Measurements from ENCODE around the gene PRDM16.
A peak's percentile ranks its signal among the peaks of the same experiment; 100 is the strongest.

Gene PRDM16

DNA sequence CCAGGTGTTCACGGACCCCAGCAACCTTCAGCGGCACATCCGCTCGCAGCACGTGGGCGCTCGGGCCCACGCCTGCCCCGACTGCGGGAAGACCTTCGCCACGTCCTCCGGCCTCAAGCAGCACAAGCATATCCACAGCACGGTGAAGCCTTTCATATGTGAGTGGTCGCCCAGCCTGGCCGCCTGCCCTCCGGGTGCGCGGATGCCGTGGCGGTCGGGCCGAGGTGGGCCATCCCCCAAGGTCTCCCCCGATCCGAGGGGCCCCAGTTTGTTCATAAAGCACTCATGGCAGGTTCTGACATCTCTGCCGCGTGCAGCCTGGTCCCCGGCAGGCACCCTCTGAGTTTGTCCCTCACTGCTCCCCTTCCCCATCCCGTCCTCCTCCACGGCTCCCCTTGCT is 336.5 kb downstream of the PRDM16 start (continued):
- TF ChIP-seq, protein P1, sequence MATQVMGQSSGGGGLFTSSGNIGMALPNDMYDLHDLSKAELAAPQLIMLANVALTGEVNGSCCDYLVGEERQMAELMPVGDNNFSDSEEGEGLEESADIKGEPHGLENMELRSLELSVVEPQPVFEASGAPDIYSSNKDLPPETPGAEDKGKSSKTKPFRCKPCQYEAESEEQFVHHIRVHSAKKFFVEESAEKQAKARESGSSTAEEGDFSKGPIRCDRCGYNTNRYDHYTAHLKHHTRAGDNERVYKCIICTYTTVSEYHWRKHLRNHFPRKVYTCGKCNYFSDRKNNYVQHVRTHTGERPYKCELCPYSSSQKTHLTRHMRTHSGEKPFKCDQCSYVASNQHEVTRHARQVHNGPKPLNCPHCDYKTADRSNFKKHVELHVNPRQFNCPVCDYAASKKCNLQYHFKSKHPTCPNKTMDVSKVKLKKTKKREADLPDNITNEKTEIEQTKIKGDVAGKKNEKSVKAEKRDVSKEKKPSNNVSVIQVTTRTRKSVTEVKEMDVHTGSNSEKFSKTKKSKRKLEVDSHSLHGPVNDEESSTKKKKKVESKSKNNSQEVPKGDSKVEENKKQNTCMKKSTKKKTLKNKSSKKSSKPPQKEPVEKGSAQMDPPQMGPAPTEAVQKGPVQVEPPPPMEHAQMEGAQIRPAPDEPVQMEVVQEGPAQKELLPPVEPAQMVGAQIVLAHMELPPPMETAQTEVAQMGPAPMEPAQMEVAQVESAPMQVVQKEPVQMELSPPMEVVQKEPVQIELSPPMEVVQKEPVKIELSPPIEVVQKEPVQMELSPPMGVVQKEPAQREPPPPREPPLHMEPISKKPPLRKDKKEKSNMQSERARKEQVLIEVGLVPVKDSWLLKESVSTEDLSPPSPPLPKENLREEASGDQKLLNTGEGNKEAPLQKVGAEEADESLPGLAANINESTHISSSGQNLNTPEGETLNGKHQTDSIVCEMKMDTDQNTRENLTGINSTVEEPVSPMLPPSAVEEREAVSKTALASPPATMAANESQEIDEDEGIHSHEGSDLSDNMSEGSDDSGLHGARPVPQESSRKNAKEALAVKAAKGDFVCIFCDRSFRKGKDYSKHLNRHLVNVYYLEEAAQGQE (tag by site-specific recombination; IDR thresholded peaks at IDR 0.05): no peak
- no peak for TF ChIP-seq ZNF639 (tag by site-specific recombination; IDR thresholded peaks at IDR 0.05)
- TF ChIP-seq, protein P2, sequence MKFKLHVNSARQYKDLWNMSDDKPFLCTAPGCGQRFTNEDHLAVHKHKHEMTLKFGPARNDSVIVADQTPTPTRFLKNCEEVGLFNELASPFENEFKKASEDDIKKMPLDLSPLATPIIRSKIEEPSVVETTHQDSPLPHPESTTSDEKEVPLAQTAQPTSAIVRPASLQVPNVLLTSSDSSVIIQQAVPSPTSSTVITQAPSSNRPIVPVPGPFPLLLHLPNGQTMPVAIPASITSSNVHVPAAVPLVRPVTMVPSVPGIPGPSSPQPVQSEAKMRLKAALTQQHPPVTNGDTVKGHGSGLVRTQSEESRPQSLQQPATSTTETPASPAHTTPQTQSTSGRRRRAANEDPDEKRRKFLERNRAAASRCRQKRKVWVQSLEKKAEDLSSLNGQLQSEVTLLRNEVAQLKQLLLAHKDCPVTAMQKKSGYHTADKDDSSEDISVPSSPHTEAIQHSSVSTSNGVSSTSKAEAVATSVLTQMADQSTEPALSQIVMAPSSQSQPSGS (tag by site-specific recombination; IDR thresholded peaks at IDR 0.05; ENCODE audit: low read depth): no peak

GRCh38 chr1:3405974-3406867 is 337.2 kb downstream of the PRDM16 start:
- H3K4me3 ChIP-seq (ENCODE audit: low read depth, low read length): no peak overlapping the region
- peak overlapping the region; percentile 61; the same call in 1 of the 2 replicates for H3K27ac ChIP-seq (ENCODE audit: extremely low read depth, low read depth, low read length)
- ChIA-PET POLR2A (no interaction called here), CTCF (interaction anchor here (1.5 kb wide), 1 partner anchor 11 kb away, joined by 5 read pairs; no protein-coding TSS in a partner anchor)
- H3K4me1 ChIP-seq (ENCODE audit: control insufficient read depth, insufficient read depth, low read length): peaks cover 36% of the 10 kb centered on the region
- H3K9me3 ChIP-seq (ENCODE audit: control insufficient read depth, insufficient read depth, low read depth, low read length): no peaks in the 10 kb centered on the region
- peaks cover 0 to 40% of the 10 kb centered on the region in 2 experiments; a peak in 1 of 3 replicates for H3K36me3 ChIP-seq (ENCODE audit: control insufficient read depth in 2 of 2, insufficient read depth in 1 of 2, low read length in 2 of 2)
- TF ChIP-seq, protein P3, sequence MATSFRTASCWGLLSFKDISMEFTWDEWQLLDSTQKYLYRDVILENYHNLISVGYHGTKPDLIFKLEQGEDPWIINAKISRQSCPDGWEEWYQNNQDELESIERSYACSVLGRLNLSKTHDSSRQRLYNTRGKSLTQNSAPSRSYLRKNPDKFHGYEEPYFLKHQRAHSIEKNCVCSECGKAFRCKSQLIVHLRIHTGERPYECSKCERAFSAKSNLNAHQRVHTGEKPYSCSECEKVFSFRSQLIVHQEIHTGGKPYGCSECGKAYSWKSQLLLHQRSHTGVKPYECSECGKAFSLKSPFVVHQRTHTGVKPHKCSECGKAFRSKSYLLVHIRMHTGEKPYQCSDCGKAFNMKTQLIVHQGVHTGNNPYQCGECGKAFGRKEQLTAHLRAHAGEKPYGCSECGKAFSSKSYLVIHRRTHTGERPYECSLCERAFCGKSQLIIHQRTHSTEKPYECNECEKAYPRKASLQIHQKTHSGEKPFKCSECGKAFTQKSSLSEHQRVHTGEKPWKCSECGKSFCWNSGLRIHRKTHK (tag by site-specific recombination; IDR thresholded peaks at IDR 0.05): no peak
- TF ChIP-seq ZNF544 (tag by site-specific recombination; IDR thresholded peaks at IDR 0.05) (no peak), TRIM28 (IDR thresholded peaks at IDR 0.05; ENCODE audit: borderline replicate concordance, low read length) (no peak), ZNF341 (tag by site-specific recombination; IDR thresholded peaks at IDR 0.05; ENCODE audit: low read depth) (peak; percentile 84), ZNF501 (tag by site-specific recombination; IDR thresholded peaks at IDR 0.05) (no peak), ZNF274 (IDR thresholded peaks at IDR 0.05; ENCODE audit: low read length) (no peak), ZNF274 (tag by site-specific recombination; IDR thresholded peaks at IDR 0.05; ENCODE audit: borderline replicate concordance) (no peak), WT1 (tag by site-specific recombination; IDR thresholded peaks at IDR 0.05) (peak; percentile 46), GLIS1 (tag by site-specific recombination; IDR thresholded peaks at IDR 0.05) (peak; percentile 67), ZNF768 (tag by site-specific recombination; IDR thresholded peaks at IDR 0.05) (no peak), ZNF37A (tag by site-specific recombination; IDR thresholded peaks at IDR 0.05) (no peak), ZIC2 (tag by site-specific recombination; IDR thresholded peaks at IDR 0.05) (peak; percentile 89), ZNF423 (tag by site-specific recombination; IDR thresholded peaks at IDR 0.05) (peak; percentile 68), SCRT1 (tag by site-specific recombination; IDR thresholded peaks at IDR 0.05; ENCODE audit: borderline replicate concordance) (peak; percentile 92), ZNF23 (tag by site-specific recombination; IDR thresholded peaks at IDR 0.05; ENCODE audit: borderline replicate concordance) (no peak), SCRT2 (tag by site-specific recombination; IDR thresholded peaks at IDR 0.05) (peak; percentile 75), KLF17 (tag by site-specific recombination; IDR thresholded peaks at IDR 0.05) (peak; percentile 88), ZNF626 (tag by site-specific recombination; IDR thresholded peaks at IDR 0.05) (no peak), ZNF121 (tag by site-specific recombination; IDR thresholded peaks at IDR 0.05) (peak; percentile 94), GLIS2 (tag by site-specific recombination; IDR thresholded peaks at IDR 0.05) (peak; percentile 61), ZNF548 (tag by site-specific recombination; IDR thresholded peaks at IDR 0.05) (no peak), ZNF488 (tag by site-specific recombination; IDR thresholded peaks at IDR 0.05) (no peak), KLF1 (tag by site-specific recombination; IDR thresholded peaks at IDR 0.05) (peak; percentile 64), ZNF114 (tag by site-specific recombination; IDR thresholded peaks at IDR 0.05) (no peak)
